HG02642 (cell line): ENCODE data around the gene MBD3L1.

Experiments
- ATAC-seq: cut with Tn5 transposase; IDR thresholded peaks from one replicate; pipeline ENCODE4 v1.9.1; 2021; ENCODE audit warnings: mild to moderate bottlenecking; ENCODE audit not compliant: unreplicated experiment, poor library complexity

Gene MBD3L1

DNA sequence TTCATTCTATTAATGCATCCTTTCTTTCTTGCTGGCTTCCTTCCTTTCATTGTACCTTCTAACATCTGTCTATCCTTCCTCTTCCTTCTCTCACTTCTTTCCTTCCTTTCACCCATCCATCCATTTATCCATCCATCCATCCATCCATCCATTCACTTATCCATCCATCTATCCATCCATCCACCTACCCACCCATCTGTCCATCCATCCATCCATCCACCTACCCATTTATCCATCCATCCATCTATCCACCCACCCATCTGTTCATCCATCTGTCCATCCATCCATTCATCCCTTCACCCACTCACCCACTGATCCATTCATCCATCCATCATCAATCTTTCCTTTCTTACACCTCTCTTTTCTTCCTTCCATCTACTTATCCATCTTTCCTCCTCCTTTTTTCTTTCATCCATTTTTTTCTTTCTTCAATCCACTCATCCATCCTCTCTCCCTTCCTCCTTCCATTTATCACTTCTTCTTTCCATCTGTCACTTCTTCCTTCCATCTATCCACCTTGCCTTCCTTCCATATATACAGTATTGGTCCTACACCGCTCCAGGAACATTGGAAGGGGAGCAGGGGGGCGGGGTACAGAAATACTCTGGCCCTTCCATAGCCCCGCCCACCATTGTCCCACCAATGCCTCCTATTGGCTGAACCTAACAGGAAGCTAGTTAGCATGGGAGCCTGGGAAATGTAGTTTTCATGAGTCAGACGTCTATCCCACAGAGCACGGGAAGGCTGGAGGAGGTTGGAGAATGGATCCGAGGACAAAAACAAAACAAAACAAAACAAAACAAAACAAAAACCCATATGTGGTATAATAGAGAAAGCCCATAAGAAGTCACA, 45.9 kb downstream of the MBD3L1 start:
- no peak for ATAC-seq

- no peak for ATAC-seq
These were observed 48.8 kb downstream of the MBD3L1 start for GRCh38 chr19:8880868-8881488.

DNA sequence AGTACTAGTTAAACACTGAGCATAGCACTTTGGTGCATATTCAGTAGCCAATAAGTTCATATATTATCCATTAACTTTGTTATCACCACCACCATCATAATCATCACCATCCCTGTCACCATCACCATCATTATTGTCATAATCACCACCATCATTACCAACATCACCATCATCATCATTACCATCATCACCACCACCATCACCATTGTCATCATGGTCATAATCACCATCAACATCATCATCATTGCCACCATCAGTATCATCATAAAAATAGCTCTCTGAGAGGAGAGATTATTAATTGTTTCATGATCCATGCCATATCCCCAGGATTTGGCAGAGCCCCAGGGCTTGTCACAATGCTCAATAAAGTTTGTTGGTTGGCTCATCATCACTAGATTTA, 49.3 kb downstream of the MBD3L1 start:
- ATAC-seq: no peak

DNA sequence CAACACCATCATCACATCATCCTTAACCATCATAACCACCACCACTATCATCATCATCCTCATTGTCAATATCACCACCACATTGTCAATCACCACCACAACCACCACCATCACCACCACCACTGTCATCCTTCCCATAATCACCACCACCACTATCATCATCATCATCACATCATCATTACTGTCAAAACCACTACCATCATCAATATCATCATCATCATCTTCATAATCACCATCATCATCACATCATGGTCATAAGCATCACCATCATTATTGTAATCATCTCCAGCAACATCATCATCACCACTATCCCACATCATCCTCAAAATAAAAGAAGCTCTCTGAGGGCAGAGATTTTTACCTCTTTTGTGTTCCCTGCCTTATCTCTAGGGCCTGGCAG, 52.2 kb downstream of the MBD3L1 start:
- ATAC-seq: no peak

GRCh38 chr19:8887364-8887763, 55.2 kb downstream of the MBD3L1 start:
- ATAC-seq: no peak

- no peak for ATAC-seq
These were observed 58.1 kb downstream of the MBD3L1 start for GRCh38 chr19:8890260-8890659.
